Measurements from ENCODE around the gene MCM8. TPM values are rescaled to one million over a fixed set of nuclear protein-coding genes. Genes with fewer than 3 reads are reported as not detected.

MCM8 gene
- total and polyA plus RNA-seq, 9 of the 15 experiments (the other 6 are each of a cell fraction or from before 2014, with no cell fraction given), result 4.5 to 43.8 (median 25.4) TPM

DNA sequence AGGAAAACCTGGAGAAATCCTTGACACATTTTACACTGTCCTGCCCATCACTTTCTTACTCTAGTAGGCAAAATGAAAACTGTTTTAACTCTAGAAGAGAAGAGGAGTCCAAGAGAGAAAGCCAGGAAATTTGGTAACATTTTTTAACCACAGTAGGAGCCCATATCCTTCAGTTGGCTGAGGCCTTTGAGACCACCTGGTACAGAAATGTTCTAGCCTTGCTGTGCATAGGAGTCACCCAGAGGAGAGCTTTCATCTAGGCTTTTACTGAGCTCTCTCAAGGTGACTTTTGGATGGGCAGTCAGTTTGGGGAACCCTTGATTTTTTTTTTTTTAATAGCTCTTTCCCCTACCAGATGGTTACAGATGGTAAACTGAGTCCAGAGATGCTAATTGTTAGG is 78.4 kb downstream of the MCM8 start (continued):
- TF ChIP-seq, protein P1, sequence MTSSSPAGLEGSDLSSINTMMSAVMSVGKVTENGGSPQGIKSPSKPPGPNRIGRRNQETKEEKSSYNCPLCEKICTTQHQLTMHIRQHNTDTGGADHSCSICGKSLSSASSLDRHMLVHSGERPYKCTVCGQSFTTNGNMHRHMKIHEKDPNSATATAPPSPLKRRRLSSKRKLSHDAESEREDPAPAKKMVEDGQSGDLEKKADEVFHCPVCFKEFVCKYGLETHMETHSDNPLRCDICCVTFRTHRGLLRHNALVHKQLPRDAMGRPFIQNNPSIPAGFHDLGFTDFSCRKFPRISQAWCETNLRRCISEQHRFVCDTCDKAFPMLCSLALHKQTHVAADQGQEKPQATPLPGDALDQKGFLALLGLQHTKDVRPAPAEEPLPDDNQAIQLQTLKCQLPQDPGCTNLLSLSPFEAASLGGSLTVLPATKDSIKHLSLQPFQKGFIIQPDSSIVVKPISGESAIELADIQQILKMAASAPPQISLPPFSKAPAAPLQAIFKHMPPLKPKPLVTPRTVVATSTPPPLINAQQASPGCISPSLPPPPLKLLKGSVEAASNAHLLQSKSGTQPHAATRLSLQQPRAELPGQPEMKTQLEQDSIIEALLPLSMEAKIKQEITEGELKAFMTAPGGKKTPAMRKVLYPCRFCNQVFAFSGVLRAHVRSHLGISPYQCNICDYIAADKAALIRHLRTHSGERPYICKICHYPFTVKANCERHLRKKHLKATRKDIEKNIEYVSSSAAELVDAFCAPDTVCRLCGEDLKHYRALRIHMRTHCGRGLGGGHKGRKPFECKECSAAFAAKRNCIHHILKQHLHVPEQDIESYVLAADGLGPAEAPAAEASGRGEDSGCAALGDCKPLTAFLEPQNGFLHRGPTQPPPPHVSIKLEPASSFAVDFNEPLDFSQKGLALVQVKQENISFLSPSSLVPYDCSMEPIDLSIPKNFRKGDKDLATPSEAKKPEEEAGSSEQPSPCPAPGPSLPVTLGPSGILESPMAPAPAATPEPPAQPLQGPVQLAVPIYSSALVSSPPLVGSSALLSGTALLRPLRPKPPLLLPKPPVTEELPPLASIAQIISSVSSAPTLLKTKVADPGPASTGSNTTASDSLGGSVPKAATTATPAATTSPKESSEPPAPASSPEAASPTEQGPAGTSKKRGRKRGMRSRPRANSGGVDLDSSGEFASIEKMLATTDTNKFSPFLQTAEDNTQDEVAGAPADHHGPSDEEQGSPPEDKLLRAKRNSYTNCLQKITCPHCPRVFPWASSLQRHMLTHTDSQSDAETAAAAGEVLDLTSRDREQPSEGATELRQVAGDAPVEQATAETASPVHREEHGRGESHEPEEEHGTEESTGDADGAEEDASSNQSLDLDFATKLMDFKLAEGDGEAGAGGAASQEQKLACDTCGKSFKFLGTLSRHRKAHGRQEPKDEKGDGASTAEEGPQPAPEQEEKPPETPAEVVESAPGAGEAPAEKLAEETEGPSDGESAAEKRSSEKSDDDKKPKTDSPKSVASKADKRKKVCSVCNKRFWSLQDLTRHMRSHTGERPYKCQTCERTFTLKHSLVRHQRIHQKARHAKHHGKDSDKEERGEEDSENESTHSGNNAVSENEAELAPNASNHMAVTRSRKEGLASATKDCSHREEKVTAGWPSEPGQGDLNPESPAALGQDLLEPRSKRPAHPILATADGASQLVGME (CRISPR knock-in tag; IDR thresholded peaks at IDR 0.05), result no peak

- Histone ChIP-seq H3K9me1 (ENCODE audit: control insufficient read depth, insufficient read depth, low read length) (no peaks in the 10 kb centered on the region), H3K27ac (ENCODE audit: extremely low read depth, low read depth, low read length) (no peak overlapping the region), H3K27me3 (ENCODE audit: control insufficient read depth in 2 of 2, insufficient read depth in 2 of 2, low read length in 2 of 2) (no peaks in the 10 kb centered on the region), H3K36me3 (ENCODE audit: control insufficient read depth, insufficient read depth, low read length) (peaks cover 56% of the 10 kb centered on the region), H3K79me2 (ENCODE audit: control insufficient read depth, insufficient read depth, low read length) (peaks cover 31% of the 10 kb centered on the region), H3K4me1 (replicated peaks in 1 of 2; ENCODE audit: control insufficient read depth in 2 of 2, insufficient read depth in 2 of 2, low read length in 2 of 2) (peaks cover 3 to 14% of the 10 kb centered on the region in 2 experiments; a peak in 4 of 5 replicates), H3K9ac (ENCODE audit: insufficient read depth in 1 of 2, low read depth in 2 of 2, low read length in 2 of 2) (no peak overlapping the region), H3K9me3 (replicated peaks; ENCODE audit: control insufficient read depth, insufficient read depth, low read depth, low read length) (peaks cover 3% of the 10 kb centered on the region; the same call in 1 of the 2 replicates), H3K4me2 (ENCODE audit: insufficient read depth, low read length) (no peak overlapping the region), H3K4me3 (no peak overlapping the region), H2AFZ (ENCODE audit: low read depth, low read length) (no peak overlapping the region), H4K20me1 (replicated peaks; ENCODE audit: control insufficient read depth, insufficient read depth, low read length) (no peaks in the 10 kb centered on the region)
- no peak for TF ChIP-seq EZH2 (IDR thresholded peaks at IDR 0.05; ENCODE audit: borderline replicate concordance, low read depth, low read length)
- no peak for TF ChIP-seq HMGXB4 (CRISPR knock-in tag; IDR thresholded peaks at IDR 0.05)
- no peak for TF ChIP-seq ZNF280B (CRISPR knock-in tag; IDR thresholded peaks at IDR 0.05)
- TF ChIP-seq, protein P2, sequence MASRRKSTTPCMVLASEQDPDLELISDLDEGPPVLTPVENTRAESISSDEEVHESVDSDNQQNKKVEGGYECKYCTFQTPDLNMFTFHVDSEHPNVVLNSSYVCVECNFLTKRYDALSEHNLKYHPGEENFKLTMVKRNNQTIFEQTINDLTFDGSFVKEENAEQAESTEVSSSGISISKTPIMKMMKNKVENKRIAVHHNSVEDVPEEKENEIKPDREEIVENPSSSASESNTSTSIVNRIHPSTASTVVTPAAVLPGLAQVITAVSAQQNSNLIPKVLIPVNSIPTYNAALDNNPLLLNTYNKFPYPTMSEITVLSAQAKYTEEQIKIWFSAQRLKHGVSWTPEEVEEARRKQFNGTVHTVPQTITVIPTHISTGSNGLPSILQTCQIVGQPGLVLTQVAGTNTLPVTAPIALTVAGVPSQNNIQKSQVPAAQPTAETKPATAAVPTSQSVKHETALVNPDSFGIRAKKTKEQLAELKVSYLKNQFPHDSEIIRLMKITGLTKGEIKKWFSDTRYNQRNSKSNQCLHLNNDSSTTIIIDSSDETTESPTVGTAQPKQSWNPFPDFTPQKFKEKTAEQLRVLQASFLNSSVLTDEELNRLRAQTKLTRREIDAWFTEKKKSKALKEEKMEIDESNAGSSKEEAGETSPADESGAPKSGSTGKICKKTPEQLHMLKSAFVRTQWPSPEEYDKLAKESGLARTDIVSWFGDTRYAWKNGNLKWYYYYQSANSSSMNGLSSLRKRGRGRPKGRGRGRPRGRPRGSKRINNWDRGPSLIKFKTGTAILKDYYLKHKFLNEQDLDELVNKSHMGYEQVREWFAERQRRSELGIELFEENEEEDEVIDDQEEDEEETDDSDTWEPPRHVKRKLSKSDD (conservative IDR thresholded peaks at IDR 0.05; ENCODE audit: low read length), result no peak
- no peak for TF ChIP-seq BRF1 (IDR thresholded peaks at IDR 0.05; ENCODE audit: borderline replicate concordance, extremely low read depth, insufficient read length)
- no peak for TF ChIP-seq ZNF316 (IDR thresholded peaks at IDR 0.05)
- TF ChIP-seq ZC3H4 (CRISPR knock-in tag; IDR thresholded peaks at IDR 0.05; ENCODE audit: borderline replicate concordance), result no peak
- ChIA-PET POLR2A (interaction anchor here (1.2 kb wide), 1 partner anchor 18 kb away, joined by 3 read pairs; no protein-coding TSS in a partner anchor), CTCF (ENCODE audit: low intra/inter-chr PET ratio) (no interaction called here)
- intact Hi-C loops (cut with micrococcal nuclease), result no loop called here
- DNase-seq (ENCODE audit: extremely low read depth in 1 of 4, low spot score in 3 of 4), result no peak
- ATAC-seq, result no peak
- in situ Hi-C loops (cut with MboI), result no loop called here
- 80% methylated on average over 6 of the region's 6 CpGs for WGBS (ENCODE audit: insufficient coverage, low coverage, missing lambda C conversion rate)
- FAIRE-seq, result no peak
- no TSS peak for BruUV-seq (replicated peaks)
These were observed 79.1 kb downstream of the MCM8 start for GRCh38 chr20:6029538-6029937.
